GM12891 (cell line): ENCODE measurements around the gene PDE6C.

ENCODE experiments used
- PAX5 ChIP-seq: IDR thresholded peaks from 2 replicates; pipeline ENCODE4 v1.6.1; 2011; ENCODE audit warnings: low read length, moderate library complexity, mild to moderate bottlenecking; ENCODE audit not compliant: insufficient read depth, severe bottlenecking
- POLR2A ChIP-seq: IDR thresholded peaks from 2 replicates; pipeline ENCODE4 v1.6.1; 2011; ENCODE audit warnings: low read depth, low read length, control low read depth
- POLR2AphosphoS5 ChIP-seq: IDR thresholded peaks from 2 replicates; pipeline ENCODE4 v1.6.1; 2011; ENCODE audit warnings: low read depth, low read length, control low read depth
- POU2F2 ChIP-seq: IDR thresholded peaks from 2 replicates; pipeline ENCODE4 v1.6.1; 2011; ENCODE audit warnings: low read depth, mild to moderate bottlenecking, control low read depth, low read length, moderate library complexity
- SPI1 ChIP-seq: IDR thresholded peaks from 2 replicates; pipeline ENCODE4 v1.6.1; 2011; ENCODE audit warnings: low read depth, low read length, control low read depth
- TAF1 ChIP-seq: IDR thresholded peaks from 2 replicates; pipeline ENCODE4 v1.6.1; 2011; ENCODE audit warnings: low read depth, low read length, control low read depth

GRCh38 chr10:93601146-93601773 lies 11.1 kb upstream of the PDE6C start, which contains the start of gene RBP4:
- TF ChIP-seq TAF1 (no peak), POLR2A (no peak), SPI1 (no peak), POLR2AphosphoS5 (no peak), PAX5 (no peak), POU2F2 (no peak)
